KMS-11 (cell line): ENCODE data around the gene CDAN1.
A peak's percentile ranks its signal among the peaks of the same experiment; 100 is the strongest.

Experiments
- H2AFZ ChIP-seq: fragments of 200-600 bp; sonication (generic); 2 replicates; pipeline ENCODE4 v1.6.1; 2016; ENCODE audit warnings: antibody characterized with exemption, mixed run types, low read depth
- H3K27ac ChIP-seq: fragments of 200-600 bp; sonication (generic); 2 replicates; pipeline ENCODE4 v1.6.1; 2016; ENCODE audit warnings: mild to moderate bottlenecking, mixed run types
- H3K27me3 ChIP-seq: fragments of 200-600 bp; sonication (generic); 2 replicates; pipeline ENCODE4 v1.6.1; 2017; ENCODE audit warnings: mild to moderate bottlenecking, low read depth, mixed run types, moderate library complexity; ENCODE audit not compliant: insufficient read depth
- H3K36me3 ChIP-seq: fragments of 200-600 bp; sonication (generic); 2 replicates; pipeline ENCODE4 v1.6.1; 2017; ENCODE audit warnings: mild to moderate bottlenecking, mixed run types; ENCODE audit not compliant: insufficient read depth
- H3K4me1 ChIP-seq: fragments of 200-600 bp; sonication (generic); 2 replicates; pipeline ENCODE4 v1.6.1; 2016; ENCODE audit warnings: mild to moderate bottlenecking, low read depth, mixed run types; ENCODE audit not compliant: poor library complexity, severe bottlenecking
- H3K4me2 ChIP-seq: fragments of 200-600 bp; sonication (generic); 2 replicates; pipeline ENCODE4 v1.7.0; 2016; ENCODE audit warnings: mild to moderate bottlenecking, mixed run types
- H3K4me3 ChIP-seq: fragments of 200-600 bp; sonication (generic); IDR thresholded peaks from 2 replicates; pipeline ENCODE4 v1.6.1; 2017; ENCODE audit warnings: low read depth, low read length, mixed read lengths; ENCODE audit not compliant: insufficient read depth
- H3K79me2 ChIP-seq: fragments of 200-600 bp; sonication (generic); 2 replicates; pipeline ENCODE4 v1.6.1; 2016; ENCODE audit warnings: low read depth, mixed run types; ENCODE audit not compliant: insufficient read depth
- H3K9ac ChIP-seq: fragments of 200-600 bp; sonication (generic); 2 replicates; pipeline ENCODE4 v1.6.1; 2016; ENCODE audit warnings: mild to moderate bottlenecking, mixed run types
- H4K20me1 ChIP-seq: fragments of 200-600 bp; sonication (generic); 2 replicates; pipeline ENCODE4 v1.6.1; 2016; ENCODE audit warnings: mild to moderate bottlenecking, mixed run types; ENCODE audit not compliant: insufficient read depth
- TF ChIP-seq, protein P1 (sequence below): fragments of 200-600 bp; sonication (generic); conservative IDR thresholded peaks from 2 replicates; pipeline ENCODE4 v1.6.1; 2017; ENCODE audit warnings: low read depth, mild to moderate bottlenecking, antibody characterized with exemption, low read length, moderate library complexity, mixed read lengths

CDAN1 gene

GRCh38 chr15:42735382-42736165, 1.4 kb downstream of the CDAN1 start:
- Histone ChIP-seq H3K4me3 (no peak overlapping the region), H3K9ac (peak overlapping the region; percentile 63; the same call in 1 of the 2 replicates), H3K4me1 (peaks cover 7% of the 10 kb centered on the region), H4K20me1 (no peaks in the 10 kb centered on the region), H3K27me3 (no peaks in the 10 kb centered on the region), H3K27ac (no peak overlapping the region), H3K79me2 (no peaks in the 10 kb centered on the region), H2AFZ (peak overlapping the region; percentile 89), H3K36me3 (no peaks in the 10 kb centered on the region), H3K4me2 (peak overlapping the region; percentile 76)
- TF ChIP-seq, protein P1, sequence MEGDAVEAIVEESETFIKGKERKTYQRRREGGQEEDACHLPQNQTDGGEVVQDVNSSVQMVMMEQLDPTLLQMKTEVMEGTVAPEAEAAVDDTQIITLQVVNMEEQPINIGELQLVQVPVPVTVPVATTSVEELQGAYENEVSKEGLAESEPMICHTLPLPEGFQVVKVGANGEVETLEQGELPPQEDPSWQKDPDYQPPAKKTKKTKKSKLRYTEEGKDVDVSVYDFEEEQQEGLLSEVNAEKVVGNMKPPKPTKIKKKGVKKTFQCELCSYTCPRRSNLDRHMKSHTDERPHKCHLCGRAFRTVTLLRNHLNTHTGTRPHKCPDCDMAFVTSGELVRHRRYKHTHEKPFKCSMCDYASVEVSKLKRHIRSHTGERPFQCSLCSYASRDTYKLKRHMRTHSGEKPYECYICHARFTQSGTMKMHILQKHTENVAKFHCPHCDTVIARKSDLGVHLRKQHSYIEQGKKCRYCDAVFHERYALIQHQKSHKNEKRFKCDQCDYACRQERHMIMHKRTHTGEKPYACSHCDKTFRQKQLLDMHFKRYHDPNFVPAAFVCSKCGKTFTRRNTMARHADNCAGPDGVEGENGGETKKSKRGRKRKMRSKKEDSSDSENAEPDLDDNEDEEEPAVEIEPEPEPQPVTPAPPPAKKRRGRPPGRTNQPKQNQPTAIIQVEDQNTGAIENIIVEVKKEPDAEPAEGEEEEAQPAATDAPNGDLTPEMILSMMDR = no peak

DNA sequence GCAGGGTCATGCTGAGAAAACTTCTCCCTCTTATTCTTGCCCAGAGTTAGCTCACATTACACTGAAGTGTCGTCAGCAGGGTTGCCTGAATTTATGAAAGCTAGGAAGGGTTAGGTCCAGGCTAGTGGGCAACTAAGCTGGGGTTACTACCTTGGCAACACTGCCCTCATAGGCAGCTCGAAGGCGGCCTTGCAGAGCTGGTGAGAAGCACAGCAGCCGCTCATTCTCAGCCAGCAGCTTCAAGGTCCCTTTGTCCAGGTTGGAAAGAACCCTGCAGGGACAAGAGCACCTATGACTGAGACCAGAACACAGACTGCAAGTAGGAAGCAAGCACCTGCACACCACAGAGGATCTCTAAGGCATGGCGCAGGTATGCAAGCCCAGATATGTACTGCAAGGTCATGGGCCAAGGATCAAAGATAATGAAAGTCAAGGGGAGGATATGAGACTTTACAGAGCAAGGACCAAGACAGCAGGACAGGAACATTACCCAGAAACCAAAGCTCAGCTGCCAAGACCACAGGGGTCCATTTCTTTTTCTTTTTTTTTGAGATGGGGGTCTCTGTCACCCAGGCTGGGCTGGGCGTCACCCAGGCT, 2.8 kb downstream of the CDAN1 start:
- Histone ChIP-seq H3K4me2 (no peak overlapping the region), H3K27ac (no peak overlapping the region), H3K79me2 (no peaks in the 10 kb centered on the region), H3K9ac (no peak overlapping the region), H4K20me1 (no peaks in the 10 kb centered on the region), H3K27me3 (no peaks in the 10 kb centered on the region), H3K4me1 (peaks cover 7% of the 10 kb centered on the region), H3K36me3 (no peaks in the 10 kb centered on the region), H3K4me3 (no peak overlapping the region), H2AFZ (no peak overlapping the region)
- TF ChIP-seq, protein P1 = no peak

GRCh38 chr15:42733027-42733426, 3.9 kb downstream of the CDAN1 start:
- H3K9ac ChIP-seq = no peak overlapping the region
- TF ChIP-seq, protein P1 = no peak
- H3K4me1 ChIP-seq = peaks cover 7% of the 10 kb centered on the region
- no peak overlapping the region for H2AFZ ChIP-seq
- H3K27me3 ChIP-seq = no peaks in the 10 kb centered on the region
- H4K20me1 ChIP-seq = no peaks in the 10 kb centered on the region
- no peak overlapping the region for H3K4me3 ChIP-seq
- H3K79me2 ChIP-seq = no peaks in the 10 kb centered on the region
- no peak overlapping the region for H3K4me2 ChIP-seq
- no peaks in the 10 kb centered on the region for H3K36me3 ChIP-seq
- no peak overlapping the region for H3K27ac ChIP-seq

DNA sequence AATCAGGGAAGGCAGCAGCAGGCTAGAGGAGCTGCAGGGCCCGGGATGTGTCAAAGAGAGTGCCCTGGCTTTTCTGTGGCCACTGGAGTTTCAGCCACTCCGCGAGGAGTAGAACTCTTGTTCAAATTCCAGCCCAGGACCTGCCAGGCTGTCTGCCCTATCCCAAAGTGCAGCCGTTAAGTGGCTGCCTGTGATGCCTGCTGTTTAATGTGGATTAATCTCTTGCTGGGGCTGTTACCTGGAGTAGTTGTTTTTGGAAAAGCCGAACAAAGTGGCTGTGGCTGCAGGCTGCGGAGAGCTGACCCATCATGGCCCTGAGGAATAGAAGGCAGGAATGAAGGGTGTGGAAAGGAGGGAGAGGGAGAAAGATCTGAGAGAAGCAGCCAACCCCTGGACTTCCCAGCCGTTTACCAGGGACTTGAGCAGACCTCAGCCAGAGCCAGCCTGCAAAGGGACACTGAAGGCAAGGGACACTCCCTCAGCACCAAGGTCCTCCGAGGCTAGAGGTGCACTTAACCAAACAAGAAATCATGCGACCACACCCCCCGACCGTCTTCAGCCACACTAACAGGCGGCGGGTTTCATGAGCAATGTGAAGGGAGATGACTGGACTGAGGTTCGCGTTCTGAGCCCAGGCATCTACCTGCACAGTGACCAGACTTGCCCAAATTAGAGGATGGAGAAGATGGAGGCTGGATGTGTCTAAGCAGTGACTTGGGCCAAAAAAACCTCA, 4.7 kb downstream of the CDAN1 start:
- Histone ChIP-seq H2AFZ (no peak overlapping the region), H3K4me1 (peaks cover under 1% of the 10 kb centered on the region), H3K4me2 (no peak overlapping the region), H3K36me3 (no peaks in the 10 kb centered on the region), H3K79me2 (no peaks in the 10 kb centered on the region), H3K4me3 (no peak overlapping the region), H3K27me3 (no peaks in the 10 kb centered on the region), H4K20me1 (no peaks in the 10 kb centered on the region), H3K27ac (no peak overlapping the region), H3K9ac (no peak overlapping the region)
- TF ChIP-seq, protein P1 = no peak
